Stimulated activated CD4-positive, alpha-beta T cell treated with anti-CD3 and anti-CD28 coated beads, Interleukin-4, amount 100 ng/mL, for 1 hour (primary cell): Measurements from ENCODE around the gene ABTB2.
A peak's percentile ranks its signal among the peaks of the same experiment; 100 is the strongest.

ENCODE experiments used
- DNase-seq: peaks from one replicate; pipeline ENCODE4 v3.0.0-alpha.2; 2020

The ABTB2 gene

DNA sequence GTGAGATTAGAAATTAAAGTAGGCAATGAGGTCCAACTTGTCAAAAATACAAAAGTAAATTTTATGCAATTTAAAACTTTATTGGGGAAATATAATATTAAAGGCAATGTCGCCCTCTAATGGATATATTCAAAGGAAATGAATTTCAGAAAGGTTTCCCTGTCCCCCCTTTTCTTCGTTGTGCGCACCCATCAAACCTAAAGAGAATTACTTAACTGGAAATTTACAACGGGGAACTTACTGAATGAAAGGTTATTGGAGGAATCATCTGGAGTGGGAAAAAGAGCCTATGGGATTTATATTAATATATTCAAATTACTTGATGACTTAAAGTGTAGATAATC, 1.7 kb upstream of the ABTB2 start:
- no peak for DNase-seq

DNA sequence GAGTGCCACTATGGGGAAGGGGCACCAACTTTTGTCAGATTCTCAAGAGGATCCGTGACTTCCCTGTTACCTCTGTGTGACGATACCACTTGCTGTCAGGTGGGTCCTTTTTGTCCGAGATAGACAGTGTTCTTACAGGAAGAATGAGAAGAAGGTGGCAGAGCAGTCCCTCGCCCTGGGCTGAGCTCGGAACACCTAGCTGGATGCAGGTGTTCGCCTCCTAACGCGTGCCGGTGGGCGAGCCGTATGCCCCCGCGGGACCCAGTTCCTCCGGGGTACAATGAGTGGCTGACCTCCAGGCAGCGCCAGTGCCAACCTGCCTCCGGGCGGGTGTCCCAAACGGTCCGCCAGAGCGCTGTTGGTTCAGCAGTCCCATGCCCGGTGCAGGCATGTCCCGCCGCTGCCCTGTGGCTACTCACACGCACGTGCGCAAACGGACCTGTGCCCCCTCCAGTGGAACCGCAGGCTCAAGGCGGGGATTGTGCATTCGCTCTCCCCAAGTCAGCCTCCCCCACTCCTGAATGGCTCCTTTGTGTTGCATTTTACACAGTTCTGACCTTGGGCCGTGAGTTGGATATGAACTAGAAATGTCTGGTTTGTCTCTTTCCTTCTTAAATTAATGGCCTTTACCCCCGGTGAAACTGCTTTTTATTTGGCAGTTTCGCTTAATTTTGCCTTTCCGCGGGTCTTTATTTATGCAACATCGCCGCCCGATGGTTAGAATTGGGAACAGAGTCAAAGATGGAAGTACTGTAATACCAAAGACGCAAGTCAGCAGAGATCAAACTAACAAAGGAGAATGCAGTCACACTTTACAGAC, 1.1 kb upstream of the ABTB2 start:
- peak; percentile 67 for DNase-seq

DNA sequence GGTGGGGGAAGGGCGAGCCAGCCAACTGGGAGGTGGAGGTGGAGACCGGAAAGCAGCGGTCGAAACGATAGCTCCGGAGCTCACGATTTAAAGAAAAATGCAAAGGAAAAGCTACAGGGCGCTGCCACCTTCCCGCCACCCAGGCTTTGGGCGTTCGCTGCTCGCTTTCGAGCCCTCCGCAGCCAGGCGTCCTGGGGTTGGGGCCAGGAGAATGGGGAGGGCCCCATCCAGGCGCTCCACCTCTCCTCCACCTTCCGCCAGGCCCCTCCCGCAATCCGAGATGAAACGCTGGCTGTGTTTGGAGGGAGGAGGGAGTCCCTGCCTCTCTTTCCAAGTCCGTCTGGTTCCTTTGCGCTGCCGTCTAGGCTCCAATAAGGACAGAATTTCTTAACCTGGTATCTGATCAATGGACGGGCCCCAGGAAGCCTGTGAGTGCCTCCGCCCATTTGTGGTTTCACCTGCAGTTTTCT, 483 bp upstream of the ABTB2 start:
- no peak for DNase-seq

DNA sequence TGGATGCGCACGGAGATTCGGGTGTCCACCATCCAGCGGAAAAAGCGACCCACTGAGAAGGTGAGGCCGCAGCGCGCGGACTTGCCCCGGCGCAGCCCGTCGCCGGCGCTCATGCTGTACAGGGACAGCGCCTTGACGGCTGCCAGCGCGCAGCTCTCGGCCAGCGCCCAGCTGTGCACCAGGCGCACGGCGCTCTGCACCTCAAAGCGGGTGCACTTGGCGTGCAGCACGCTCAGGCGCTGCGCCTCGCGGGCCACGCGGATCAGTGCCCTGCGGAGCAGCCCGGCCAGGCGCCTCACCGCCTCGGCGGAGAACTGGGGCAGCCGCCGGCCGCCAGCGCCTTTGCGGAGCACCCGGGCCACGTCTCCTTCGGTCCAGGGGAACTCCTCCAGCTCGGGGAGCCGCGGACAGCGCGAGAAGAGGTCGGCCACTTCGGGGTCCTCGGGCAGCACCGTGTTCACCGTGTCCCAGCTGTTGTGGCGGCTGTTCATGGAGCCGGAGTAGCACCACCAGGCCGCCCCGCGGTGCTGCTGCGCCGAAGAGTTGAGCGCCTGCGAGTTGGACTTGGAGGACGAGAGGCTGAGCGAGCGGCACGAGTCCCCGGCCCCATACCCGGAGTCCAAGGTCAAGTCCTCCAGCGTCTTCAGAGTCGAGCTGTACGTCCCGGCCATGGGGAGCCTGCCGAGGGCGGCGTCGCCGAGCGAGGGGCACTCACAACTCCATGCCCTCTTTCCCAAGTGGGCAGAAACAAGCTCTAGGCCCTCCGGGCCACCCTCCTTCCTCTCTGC, 703 bp downstream of the ABTB2 start:
- peak; percentile 57 for DNase-seq

GRCh38 chr11:34356576-34356912, 1.3 kb downstream of the ABTB2 start:
- peak; percentile 22 for DNase-seq

- DNase-seq = no peak
Measured at GRCh38 chr11:34356130-34356529, 1.7 kb downstream of the ABTB2 start.

GRCh38 chr11:34355726-34356125, 2.1 kb downstream of the ABTB2 start:
- no peak for DNase-seq

GRCh38 chr11:34354782-34355181, 3.0 kb downstream of the ABTB2 start:
- no peak for DNase-seq

GRCh38 chr11:34353881-34354280, 3.9 kb downstream of the ABTB2 start:
- no peak for DNase-seq

- DNase-seq = no peak
Measured at GRCh38 chr11:34351687-34352469, 5.9 kb downstream of the ABTB2 start.

- no peak for DNase-seq
Measured at GRCh38 chr11:34351051-34351450, 6.8 kb downstream of the ABTB2 start.

- no peak for DNase-seq
Measured at GRCh38 chr11:34349882-34350281, 7.9 kb downstream of the ABTB2 start.

- DNase-seq = no peak
Measured at GRCh38 chr11:34348919-34349318, 8.9 kb downstream of the ABTB2 start.

GRCh38 chr11:34348096-34348495, 9.7 kb downstream of the ABTB2 start:
- no peak for DNase-seq

DNA sequence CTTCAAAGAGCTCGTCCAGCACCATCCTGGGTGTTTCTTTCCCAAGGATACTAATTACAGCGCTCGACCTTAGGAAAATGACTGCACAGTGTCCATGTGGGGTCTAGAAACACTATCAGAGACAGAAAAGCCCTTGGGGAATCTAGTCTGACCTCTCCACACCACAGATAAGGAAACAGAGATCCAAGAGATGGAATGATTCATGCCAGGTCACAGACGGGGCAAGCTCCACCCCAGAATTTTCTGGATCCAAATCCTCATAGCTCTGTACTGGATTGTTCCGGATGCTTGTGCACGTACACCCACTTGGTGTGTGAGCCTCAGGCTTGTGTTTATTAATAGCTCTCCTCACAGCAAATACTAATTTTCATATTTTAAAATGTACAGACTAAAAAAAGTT, 11.3 kb downstream of the ABTB2 start:
- DNase-seq = no peak

DNA sequence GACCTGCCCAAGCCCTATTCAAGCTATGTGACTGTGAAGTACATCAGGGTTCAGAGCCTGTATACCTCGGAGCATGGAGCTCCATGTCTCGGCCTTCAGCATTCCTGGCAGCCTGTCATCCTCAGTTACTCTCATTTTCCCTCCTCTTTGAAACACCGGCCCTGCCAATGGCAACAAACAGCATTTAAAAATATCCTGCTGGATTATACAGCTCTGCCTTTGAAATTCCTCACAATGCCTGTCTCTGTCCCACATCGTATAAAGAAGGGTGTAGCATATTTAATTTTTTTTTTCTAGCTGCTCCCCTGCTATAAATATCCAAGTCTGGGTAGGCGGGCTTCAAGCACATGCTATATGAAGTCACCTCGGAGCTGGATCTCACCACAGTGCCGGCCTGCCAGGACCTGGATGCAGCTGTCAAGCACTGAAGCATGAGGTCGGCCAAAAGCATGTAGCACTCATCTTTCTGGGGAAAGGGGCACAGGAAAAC, 11.8 kb downstream of the ABTB2 start:
- no peak for DNase-seq

DNA sequence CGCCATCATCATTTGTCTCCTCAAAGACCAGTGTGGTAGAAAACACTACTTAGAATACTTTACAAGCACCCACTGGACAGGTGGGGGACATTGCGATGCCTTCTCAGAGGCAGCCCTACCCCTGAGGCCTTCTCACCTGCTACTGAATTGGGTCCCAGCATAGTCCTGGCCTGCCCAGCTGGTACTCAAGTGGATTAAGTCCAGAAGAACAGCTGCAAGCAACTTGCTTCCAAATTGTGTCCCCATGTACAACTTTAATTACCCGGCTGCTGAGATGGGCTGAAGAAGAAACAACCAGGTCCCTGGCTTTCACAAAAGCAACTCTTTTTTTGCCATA, 12.3 kb downstream of the ABTB2 start:
- no peak for DNase-seq

DNA sequence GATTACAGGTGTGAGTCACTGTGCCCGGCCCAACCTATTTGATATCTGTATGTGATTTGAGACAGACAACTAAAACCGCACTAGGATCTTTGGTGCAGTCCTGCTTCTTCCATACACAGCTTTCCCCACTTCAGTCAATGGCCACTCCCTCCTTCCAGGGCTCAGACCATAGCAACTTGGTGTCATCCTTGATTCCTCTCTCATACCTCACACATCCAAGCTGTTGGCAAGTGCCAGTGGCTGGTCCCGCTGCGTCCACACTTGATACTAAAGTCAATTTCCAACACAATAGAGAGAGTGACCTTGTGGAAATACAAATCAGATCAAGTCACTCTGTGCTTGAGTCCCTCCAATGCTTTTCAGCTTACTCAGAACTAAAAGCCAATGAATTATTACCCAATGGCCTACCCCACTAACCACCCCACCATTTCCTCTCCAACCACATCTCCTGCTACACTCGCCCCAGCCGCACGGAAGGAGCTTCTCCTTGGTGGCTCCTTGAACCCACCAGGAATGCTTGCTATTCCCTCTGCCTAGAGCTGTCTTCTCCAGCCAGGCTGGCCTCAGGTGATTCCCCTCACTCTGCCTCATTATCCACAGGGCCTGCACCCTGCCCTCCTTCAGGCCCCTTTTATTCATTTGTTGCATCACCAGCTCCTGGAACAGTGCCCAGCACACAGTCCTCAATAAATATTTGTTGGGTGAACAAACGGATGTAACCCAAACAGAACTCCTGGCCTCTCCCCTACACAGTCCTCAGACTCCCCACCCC, 12.9 kb downstream of the ABTB2 start:
- DNase-seq = no peak

- DNase-seq = no peak
Measured at GRCh38 chr11:34344410-34344767, 13.4 kb downstream of the ABTB2 start.

GRCh38 chr11:34343686-34344085, 14.1 kb downstream of the ABTB2 start:
- no peak for DNase-seq

- DNase-seq = no peak
Measured at GRCh38 chr11:34343153-34343552, 14.7 kb downstream of the ABTB2 start.

DNA sequence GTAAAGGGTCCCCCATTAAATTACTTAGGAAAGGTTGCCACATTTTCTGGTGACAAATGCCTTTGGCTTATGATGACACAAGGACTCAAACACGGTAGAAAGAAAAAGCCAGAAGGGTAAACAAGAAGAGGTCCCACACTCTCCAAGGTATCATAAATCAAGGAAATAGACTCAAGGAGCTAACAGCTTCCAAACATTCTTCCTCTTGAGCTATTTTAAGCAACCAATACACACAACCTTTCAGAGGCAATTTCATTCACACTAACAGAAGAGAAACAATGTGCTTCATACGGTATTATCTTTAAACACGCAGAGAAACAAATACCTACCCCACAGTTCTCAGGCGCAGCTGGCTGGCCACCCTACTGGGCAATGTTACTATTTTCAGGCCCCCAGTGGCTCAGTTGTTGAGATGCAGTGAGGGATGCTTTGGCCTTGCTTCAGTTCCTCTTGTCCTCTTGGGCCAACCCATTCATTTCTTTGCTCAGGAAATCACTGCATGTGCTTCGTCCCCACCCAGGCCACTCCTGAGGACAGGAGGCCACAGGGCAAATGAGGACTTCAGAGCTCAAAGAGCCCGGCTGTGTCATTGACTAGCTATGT, 15.8 kb downstream of the ABTB2 start:
- DNase-seq = no peak
